ENCODE results near the gene LY9.

- TF ChIP-seq POLR2A (IDR thresholded peaks at IDR 0.05) = no peak
- TF ChIP-seq, protein P1, sequence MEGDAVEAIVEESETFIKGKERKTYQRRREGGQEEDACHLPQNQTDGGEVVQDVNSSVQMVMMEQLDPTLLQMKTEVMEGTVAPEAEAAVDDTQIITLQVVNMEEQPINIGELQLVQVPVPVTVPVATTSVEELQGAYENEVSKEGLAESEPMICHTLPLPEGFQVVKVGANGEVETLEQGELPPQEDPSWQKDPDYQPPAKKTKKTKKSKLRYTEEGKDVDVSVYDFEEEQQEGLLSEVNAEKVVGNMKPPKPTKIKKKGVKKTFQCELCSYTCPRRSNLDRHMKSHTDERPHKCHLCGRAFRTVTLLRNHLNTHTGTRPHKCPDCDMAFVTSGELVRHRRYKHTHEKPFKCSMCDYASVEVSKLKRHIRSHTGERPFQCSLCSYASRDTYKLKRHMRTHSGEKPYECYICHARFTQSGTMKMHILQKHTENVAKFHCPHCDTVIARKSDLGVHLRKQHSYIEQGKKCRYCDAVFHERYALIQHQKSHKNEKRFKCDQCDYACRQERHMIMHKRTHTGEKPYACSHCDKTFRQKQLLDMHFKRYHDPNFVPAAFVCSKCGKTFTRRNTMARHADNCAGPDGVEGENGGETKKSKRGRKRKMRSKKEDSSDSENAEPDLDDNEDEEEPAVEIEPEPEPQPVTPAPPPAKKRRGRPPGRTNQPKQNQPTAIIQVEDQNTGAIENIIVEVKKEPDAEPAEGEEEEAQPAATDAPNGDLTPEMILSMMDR (IDR thresholded peaks at IDR 0.05) = no peak
These were observed 34.1 kb upstream of the LY9 start for GRCh38 chr1:160761886-160762285.
